Measurements from ENCODE around the gene EFCAB6.

Gene EFCAB6

DNA sequence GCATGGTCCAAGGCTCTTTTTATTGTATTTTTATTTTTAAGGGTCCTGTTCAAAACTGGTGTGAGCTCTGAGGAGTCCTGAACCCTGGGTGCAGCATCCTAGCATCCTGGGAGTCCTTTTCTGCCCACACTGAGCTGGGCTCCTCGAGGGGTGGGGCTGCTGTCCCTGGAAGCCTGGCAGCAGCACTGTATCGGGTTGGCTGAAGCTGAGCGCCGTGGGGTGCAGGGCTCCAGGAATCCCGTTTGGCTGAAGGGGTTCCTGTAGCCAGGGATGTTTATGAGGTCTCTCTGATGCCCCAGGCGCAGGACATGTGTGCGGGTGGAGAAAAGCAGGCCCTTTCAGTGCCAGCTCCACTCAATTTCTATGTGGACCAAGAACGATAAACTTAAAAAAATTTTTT lies 304.9 kb downstream of the EFCAB6 start:
- Histone ChIP-seq H3K9me2 (replicated peaks; ENCODE audit: low read depth, low read length) (no peaks in the 10 kb centered on the region), H2AFZ (ENCODE audit: low read length) (no peak overlapping the region), H3K9me3 (ENCODE audit: insufficient read depth, low read depth, low read length) (no peaks in the 10 kb centered on the region), H3K4me3 (ENCODE audit: low read length, poor library complexity, severe bottlenecking) (no peak overlapping the region), H4K20me1 (ENCODE audit: insufficient read depth, low read length, poor library complexity, severe bottlenecking) (no peaks in the 10 kb centered on the region), H3K27me3 (ENCODE audit: insufficient read depth, low read length, poor library complexity, severe bottlenecking) (no peaks in the 10 kb centered on the region), H3K4me1 (ENCODE audit: insufficient read depth, low read length, poor library complexity, severe bottlenecking) (no peaks in the 10 kb centered on the region), H3K9ac (ENCODE audit: low read depth, low read length, poor library complexity, severe bottlenecking) (no peak overlapping the region), H3K36me3 (ENCODE audit: insufficient read depth, low read length) (no peaks in the 10 kb centered on the region), H3K79me2 (ENCODE audit: insufficient read depth, low read length) (no peaks in the 10 kb centered on the region), H3F3A (ENCODE audit: low read depth) (no peaks in the 10 kb centered on the region), H3K4me2 (ENCODE audit: low read depth, low read length, poor library complexity, severe bottlenecking) (no peak overlapping the region)
- TF ChIP-seq CTCF (conservative IDR thresholded peaks at IDR 0.05; ENCODE audit: low read length), result no peak
- no peak for TF ChIP-seq EZH2phosphoT487 (IDR thresholded peaks at IDR 0.05; ENCODE audit: borderline replicate concordance)

- Histone ChIP-seq H3F3A (ENCODE audit: low read depth) (no peaks in the 10 kb centered on the region), H3K4me2 (ENCODE audit: low read depth, low read length, poor library complexity, severe bottlenecking) (no peak overlapping the region), H3K36me3 (ENCODE audit: insufficient read depth, low read length) (no peaks in the 10 kb centered on the region), H3K27me3 (ENCODE audit: insufficient read depth, low read length, poor library complexity, severe bottlenecking) (no peaks in the 10 kb centered on the region), H3K9me2 (replicated peaks; ENCODE audit: low read depth, low read length) (no peaks in the 10 kb centered on the region), H4K20me1 (ENCODE audit: insufficient read depth, low read length, poor library complexity, severe bottlenecking) (no peaks in the 10 kb centered on the region), H2AFZ (ENCODE audit: low read length) (no peak overlapping the region), H3K79me2 (ENCODE audit: insufficient read depth, low read length) (no peaks in the 10 kb centered on the region), H3K9me3 (ENCODE audit: insufficient read depth, low read depth, low read length) (no peaks in the 10 kb centered on the region), H3K4me1 (ENCODE audit: insufficient read depth, low read length, poor library complexity, severe bottlenecking) (no peaks in the 10 kb centered on the region), H3K9ac (ENCODE audit: low read depth, low read length, poor library complexity, severe bottlenecking) (no peak overlapping the region), H3K4me3 (ENCODE audit: low read length, poor library complexity, severe bottlenecking) (no peak overlapping the region)
- TF ChIP-seq CTCF (conservative IDR thresholded peaks at IDR 0.05; ENCODE audit: low read length) (no peak), EZH2phosphoT487 (IDR thresholded peaks at IDR 0.05; ENCODE audit: borderline replicate concordance) (no peak)
Measured at GRCh38 chr22:43506487-43506886, 305.6 kb downstream of the EFCAB6 start.

DNA sequence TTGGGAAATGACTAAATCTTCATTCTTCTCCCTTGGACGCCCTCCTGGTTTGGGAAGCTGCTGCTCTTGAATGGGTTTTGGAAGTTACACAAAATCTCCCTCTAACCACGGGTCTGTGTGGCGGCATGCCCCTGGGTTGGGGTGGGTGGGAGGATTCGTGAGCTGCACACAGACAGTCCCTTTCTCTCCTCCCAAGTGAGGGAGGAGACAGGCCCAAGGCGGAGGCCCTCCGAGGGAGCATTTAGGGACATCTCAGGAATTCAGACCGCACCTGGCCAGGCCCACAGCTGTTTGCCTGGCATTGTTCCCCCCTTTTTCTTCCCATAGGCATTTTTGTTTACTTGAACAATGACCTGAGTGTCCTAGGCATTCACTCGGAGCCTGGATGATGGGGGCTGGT lies 306.2 kb downstream of the EFCAB6 start:
- no peak overlapping the region for H3K9ac ChIP-seq (ENCODE audit: low read depth, low read length, poor library complexity, severe bottlenecking)
- H3K9me2 ChIP-seq (replicated peaks; ENCODE audit: low read depth, low read length), result no peaks in the 10 kb centered on the region
- H3K4me1 ChIP-seq (ENCODE audit: insufficient read depth, low read length, poor library complexity, severe bottlenecking), result no peaks in the 10 kb centered on the region
- H3K36me3 ChIP-seq (ENCODE audit: insufficient read depth, low read length), result no peaks in the 10 kb centered on the region
- TF ChIP-seq EZH2phosphoT487 (IDR thresholded peaks at IDR 0.05; ENCODE audit: borderline replicate concordance), result no peak
- no peak for TF ChIP-seq CTCF (conservative IDR thresholded peaks at IDR 0.05; ENCODE audit: low read length)
- H3K4me2 ChIP-seq (ENCODE audit: low read depth, low read length, poor library complexity, severe bottlenecking), result no peak overlapping the region
- H3K9me3 ChIP-seq (ENCODE audit: insufficient read depth, low read depth, low read length), result no peaks in the 10 kb centered on the region
- H4K20me1 ChIP-seq (ENCODE audit: insufficient read depth, low read length, poor library complexity, severe bottlenecking), result no peaks in the 10 kb centered on the region
- H3K79me2 ChIP-seq (ENCODE audit: insufficient read depth, low read length), result no peaks in the 10 kb centered on the region
- no peaks in the 10 kb centered on the region for H3F3A ChIP-seq (ENCODE audit: low read depth)
- H3K4me3 ChIP-seq (ENCODE audit: low read length, poor library complexity, severe bottlenecking), result no peak overlapping the region
- H2AFZ ChIP-seq (ENCODE audit: low read length), result no peak overlapping the region
- no peaks in the 10 kb centered on the region for H3K27me3 ChIP-seq (ENCODE audit: insufficient read depth, low read length, poor library complexity, severe bottlenecking)
